Heart left ventricle (tissue), 13 donors: Measurements from ENCODE around the gene GPRASP2.

ENCODE experiments used
- POLR2A ChIP-seq, 2 donors: fragments of 450-650 bp; IDR thresholded peaks; one replicate each; pipeline ENCODE4 v1.6.1; 2017; ENCODE audit warnings: antibody characterized with exemption in 2 of 2, mild to moderate bottlenecking in 2 of 2, moderate library complexity in 2 of 2
- TF ChIP-seq, protein P1 (sequence below), 12 donors: fragments of 200-600 bp; sonication (generic) in 4 of 12; IDR thresholded peaks; one replicate each; pipeline versions ENCODE4 v1.5.0 to v1.8.0; 2018 to 2022; ENCODE audit warnings: antibody characterized with exemption in 12 of 12, mild to moderate bottlenecking in 5 of 12
- donor health status: ischemic (EF 13 %, LVEDD 7.1; RV severe dilation, severe dysfunction).
- donor health status: DM: no; HTN: yes; CAD: no.
- donor health status: DM: no; HTN: no; CAD: no.
- donor health status: ischemic (EF 25% LVEDD 6.9; RV normal size, moderate dysfunction).
- donor health status: ischemic (EF 25% LVEDD 5.7; RV mildly dilated, moderate dysfunction).
- donor health status: ischemic (EF 35%, LVEDD 5.7; RV mildly dilated, moderate dysfunction).
- donor health status: nonischemic (EF 11% LVEDD 7.7; RV severe dilation, severe dysfunction).
- donor health status: DM: yes; HTN: yes; CAD: no.
- donor health status: PGD.
- donor health status: ischemic (EF 29% LVEDD 5.4; RV normal size, mild dysfunction).
- donor health status: nonischemic (EF 23%, LVEDD 6.1; RV moderate dilation, normal function).

- no peak for TF ChIP-seq POLR2A (IDR thresholded peaks at IDR 0.05)
- TF ChIP-seq, protein P1, sequence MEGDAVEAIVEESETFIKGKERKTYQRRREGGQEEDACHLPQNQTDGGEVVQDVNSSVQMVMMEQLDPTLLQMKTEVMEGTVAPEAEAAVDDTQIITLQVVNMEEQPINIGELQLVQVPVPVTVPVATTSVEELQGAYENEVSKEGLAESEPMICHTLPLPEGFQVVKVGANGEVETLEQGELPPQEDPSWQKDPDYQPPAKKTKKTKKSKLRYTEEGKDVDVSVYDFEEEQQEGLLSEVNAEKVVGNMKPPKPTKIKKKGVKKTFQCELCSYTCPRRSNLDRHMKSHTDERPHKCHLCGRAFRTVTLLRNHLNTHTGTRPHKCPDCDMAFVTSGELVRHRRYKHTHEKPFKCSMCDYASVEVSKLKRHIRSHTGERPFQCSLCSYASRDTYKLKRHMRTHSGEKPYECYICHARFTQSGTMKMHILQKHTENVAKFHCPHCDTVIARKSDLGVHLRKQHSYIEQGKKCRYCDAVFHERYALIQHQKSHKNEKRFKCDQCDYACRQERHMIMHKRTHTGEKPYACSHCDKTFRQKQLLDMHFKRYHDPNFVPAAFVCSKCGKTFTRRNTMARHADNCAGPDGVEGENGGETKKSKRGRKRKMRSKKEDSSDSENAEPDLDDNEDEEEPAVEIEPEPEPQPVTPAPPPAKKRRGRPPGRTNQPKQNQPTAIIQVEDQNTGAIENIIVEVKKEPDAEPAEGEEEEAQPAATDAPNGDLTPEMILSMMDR (IDR thresholded peaks at IDR 0.05) = no peak
Observed at GRCh38 chrX:102723456-102723855, 11.2 kb downstream of the GPRASP2 start.
